Adipocyte (in vitro differentiated cells): Measurements from ENCODE around the gene SYT1.

Source experiments
- DNase-seq: peaks from one replicate; pipeline ENCODE4 v3.0.0-alpha.2; 2015; ENCODE audit warnings: low read depth
- H3K27me3 ChIP-seq: replicated peaks from 2 replicates; pipeline ENCODE4 v1.7.0; 2013; ENCODE audit warnings: mild to moderate bottlenecking, low read length, moderate library complexity; ENCODE audit not compliant: control insufficient read depth, insufficient read depth
- H3K36me3 ChIP-seq: 2 replicates; pipeline ENCODE4 v1.7.0; 2013; ENCODE audit warnings: low read length, mild to moderate bottlenecking, moderate library complexity; ENCODE audit not compliant: control insufficient read depth, insufficient read depth, severe bottlenecking
- H3K4me1 ChIP-seq: 2 replicates; pipeline ENCODE4 v1.7.0; 2013; ENCODE audit warnings: mild to moderate bottlenecking, low read length, moderate library complexity; ENCODE audit not compliant: control insufficient read depth, insufficient read depth
- H3K4me3 ChIP-seq: 2 replicates; pipeline ENCODE4 v1.7.0; 2013; ENCODE audit warnings: mild to moderate bottlenecking, low read length, moderate library complexity
- H3K9ac ChIP-seq: 2 replicates; pipeline ENCODE4 v1.7.0; 2013; ENCODE audit warnings: mild to moderate bottlenecking, low read length, moderate library complexity
- H3K9me3 ChIP-seq: 2 replicates; pipeline ENCODE4 v1.7.0; 2013; ENCODE audit warnings: mild to moderate bottlenecking, low read length, moderate library complexity; ENCODE audit not compliant: control insufficient read depth

The SYT1 gene

DNA sequence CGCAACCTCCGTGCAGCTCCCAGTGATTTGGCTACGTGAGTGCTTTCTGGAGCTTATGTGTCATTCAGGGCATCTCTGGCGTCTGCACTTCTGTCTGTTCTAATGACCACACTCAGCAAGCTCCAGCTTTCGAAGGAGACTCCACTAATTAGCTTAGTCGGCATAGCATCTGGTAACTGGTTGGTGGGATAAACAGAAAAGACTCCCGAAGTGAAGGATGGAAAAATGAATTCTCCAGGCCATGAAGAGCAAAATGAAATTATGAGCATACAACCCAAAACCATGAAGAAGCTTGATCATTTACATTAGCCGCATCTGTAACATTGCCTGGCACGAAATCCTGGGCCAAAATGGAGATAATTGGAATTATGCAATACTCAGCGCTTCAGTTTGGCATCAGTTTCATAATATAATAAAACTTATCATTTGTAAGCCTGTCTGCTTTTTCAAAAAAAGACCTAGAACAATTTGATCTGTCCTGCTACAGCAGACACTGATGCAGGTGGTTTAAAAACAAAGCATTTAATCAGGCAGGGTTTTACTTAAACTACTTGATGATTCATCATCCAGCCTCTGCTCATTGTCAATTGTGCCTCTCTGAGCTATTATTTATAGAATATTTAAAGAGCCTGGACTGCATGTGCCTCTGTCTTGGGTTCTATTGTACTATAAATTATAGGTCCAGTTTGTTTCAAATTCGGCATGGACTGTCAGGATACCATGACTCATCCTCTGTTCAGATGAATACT, 87.4 kb downstream of the SYT1 start:
- Histone ChIP-seq H3K9me3 (peaks cover 41% of the 10 kb centered on the region), H3K27me3 (no peaks in the 10 kb centered on the region)
- DNase-seq: no peak

DNA sequence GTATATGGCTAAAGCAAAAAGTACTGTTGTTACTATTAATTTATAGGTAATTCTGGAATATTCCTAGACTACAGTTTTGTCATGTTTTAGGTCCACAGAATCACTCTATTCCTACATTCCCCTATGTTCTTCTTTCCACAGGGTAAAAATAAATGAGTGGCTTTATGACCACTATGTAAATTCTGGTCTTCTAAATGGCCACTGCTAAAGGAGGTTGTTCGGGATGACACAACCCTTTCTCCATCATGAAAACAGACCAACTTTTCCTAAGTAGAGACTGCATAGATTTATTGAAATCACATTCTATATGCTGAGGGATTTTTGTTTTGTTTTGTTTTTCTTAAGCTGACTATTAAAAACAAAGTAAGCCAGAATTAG, 88.0 kb downstream of the SYT1 start:
- Histone ChIP-seq H3K27me3 (no peaks in the 10 kb centered on the region), H3K4me1 (no peaks in the 10 kb centered on the region), H3K36me3 (no peaks in the 10 kb centered on the region), H3K4me3 (no peak overlapping the region), H3K9me3 (peaks cover 36% of the 10 kb centered on the region), H3K9ac (no peak overlapping the region)
- no peak for DNase-seq

More for the DNA sequence above, 87.4 kb downstream of the SYT1 start:
- no peaks in the 10 kb centered on the region for H3K4me1 ChIP-seq
- H3K9ac ChIP-seq: no peak overlapping the region
- H3K36me3 ChIP-seq: no peaks in the 10 kb centered on the region
- no peak overlapping the region for H3K4me3 ChIP-seq

DNA sequence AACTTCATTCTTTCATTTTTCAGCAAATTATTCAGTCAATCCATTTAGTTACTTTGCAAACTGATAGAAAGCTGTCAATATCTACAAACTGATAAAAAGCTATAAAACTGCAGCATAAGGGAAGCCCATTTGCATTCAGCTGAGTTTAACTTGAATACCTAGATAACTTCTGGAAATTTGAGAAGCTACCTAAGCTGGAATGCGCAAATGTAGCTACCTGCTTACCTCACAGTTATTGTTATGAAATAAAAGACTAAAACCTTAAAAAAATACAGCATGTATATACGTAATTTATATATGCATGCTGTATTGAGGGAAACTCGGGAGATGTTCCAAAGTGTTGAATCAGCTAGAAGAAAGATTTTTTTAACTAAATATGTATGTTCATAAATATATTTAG, 94.4 kb downstream of the SYT1 start:
- DNase-seq: no peak
- H3K9me3 ChIP-seq: no peaks in the 10 kb centered on the region
- H3K4me3 ChIP-seq: no peak overlapping the region
- no peaks in the 10 kb centered on the region for H3K27me3 ChIP-seq
- no peaks in the 10 kb centered on the region for H3K36me3 ChIP-seq
- no peaks in the 10 kb centered on the region for H3K4me1 ChIP-seq
- no peak overlapping the region for H3K9ac ChIP-seq

DNA sequence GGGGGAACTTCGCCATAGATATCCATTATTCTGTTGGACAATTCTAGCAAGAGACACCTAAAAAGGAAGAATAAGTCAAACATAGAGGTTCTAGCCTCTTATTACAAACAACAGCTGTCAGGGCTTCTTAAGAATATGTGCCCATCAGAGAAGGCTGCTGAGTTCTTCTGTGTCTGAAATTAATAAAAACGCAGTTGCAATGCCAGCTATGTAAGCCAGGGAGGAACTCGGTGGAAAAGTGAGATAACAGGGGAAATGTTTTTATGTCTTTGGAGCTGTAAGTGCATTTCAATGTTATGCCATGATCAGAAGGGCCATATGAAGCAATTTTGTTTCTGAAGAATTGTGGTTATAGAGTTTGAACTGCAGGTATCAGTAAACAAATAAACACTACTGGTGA, 95.0 kb downstream of the SYT1 start:
- Histone ChIP-seq H3K27me3 (no peaks in the 10 kb centered on the region), H3K9ac (no peak overlapping the region), H3K4me1 (no peaks in the 10 kb centered on the region), H3K36me3 (no peaks in the 10 kb centered on the region), H3K9me3 (no peaks in the 10 kb centered on the region), H3K4me3 (no peak overlapping the region)
- peak; percentile 49 for DNase-seq

DNA sequence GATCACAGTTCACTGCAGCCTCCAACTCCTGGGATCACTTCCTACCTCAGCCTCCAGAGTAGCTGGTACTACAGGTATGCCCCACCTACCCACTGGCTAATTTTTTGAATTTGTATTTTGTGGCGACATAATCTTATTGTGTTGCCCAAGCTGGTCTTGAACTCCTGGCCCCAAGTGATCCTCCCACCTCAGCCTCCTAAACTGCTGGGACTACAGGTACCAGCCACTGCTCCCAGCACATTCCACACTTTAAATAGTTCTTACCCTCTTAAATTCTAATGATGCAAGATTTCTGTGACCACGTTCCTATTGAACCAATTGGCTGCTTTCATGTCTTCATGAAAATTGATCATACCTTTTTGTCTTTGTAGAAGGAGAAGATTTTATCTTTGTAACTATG, 96.6 kb downstream of the SYT1 start:
- no peak for DNase-seq
- Histone ChIP-seq H3K27me3 (no peaks in the 10 kb centered on the region), H3K9me3 (no peaks in the 10 kb centered on the region), H3K4me3 (no peak overlapping the region), H3K9ac (no peak overlapping the region), H3K4me1 (no peaks in the 10 kb centered on the region), H3K36me3 (no peaks in the 10 kb centered on the region)

DNA sequence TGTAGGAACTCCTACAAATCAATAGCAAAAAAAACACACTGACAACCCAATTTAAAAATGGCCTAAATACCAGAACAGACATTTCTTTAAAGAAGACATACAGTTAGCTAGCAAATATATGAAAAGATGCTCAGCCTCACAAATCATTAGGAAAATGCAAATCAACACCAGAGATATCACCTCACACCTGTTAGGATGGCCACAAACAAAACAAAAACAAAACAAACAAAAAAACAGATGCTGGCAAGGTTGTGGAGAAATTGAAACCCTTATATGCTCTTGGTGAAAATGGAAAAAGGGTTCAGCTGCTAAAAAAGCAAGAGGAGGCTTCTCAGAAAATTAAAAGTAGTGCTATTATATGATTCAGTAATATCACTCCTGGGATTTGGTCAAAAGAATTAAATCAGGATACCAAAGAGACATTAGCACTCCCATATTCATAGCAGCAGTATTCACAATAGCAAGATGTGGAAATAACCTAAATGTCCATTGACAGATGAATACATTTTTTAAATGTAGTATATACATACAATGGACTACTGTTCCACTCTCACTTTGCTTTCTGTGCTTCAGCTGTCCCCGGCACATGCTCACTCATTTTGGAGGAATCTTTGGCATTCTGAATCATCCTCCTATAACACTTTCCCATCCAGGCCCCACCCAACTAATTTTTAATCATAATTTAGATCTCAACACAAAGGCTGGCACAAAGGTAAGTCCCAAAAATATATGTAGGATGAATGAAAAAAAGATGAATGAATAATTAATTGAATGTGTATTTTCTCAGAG, 99.1 kb downstream of the SYT1 start:
- no peak overlapping the region for H3K4me3 ChIP-seq
- no peak overlapping the region for H3K9ac ChIP-seq
- H3K4me1 ChIP-seq: no peaks in the 10 kb centered on the region
- no peaks in the 10 kb centered on the region for H3K36me3 ChIP-seq
- peak; percentile 29 for DNase-seq
- H3K27me3 ChIP-seq: no peaks in the 10 kb centered on the region
- no peaks in the 10 kb centered on the region for H3K9me3 ChIP-seq

DNA sequence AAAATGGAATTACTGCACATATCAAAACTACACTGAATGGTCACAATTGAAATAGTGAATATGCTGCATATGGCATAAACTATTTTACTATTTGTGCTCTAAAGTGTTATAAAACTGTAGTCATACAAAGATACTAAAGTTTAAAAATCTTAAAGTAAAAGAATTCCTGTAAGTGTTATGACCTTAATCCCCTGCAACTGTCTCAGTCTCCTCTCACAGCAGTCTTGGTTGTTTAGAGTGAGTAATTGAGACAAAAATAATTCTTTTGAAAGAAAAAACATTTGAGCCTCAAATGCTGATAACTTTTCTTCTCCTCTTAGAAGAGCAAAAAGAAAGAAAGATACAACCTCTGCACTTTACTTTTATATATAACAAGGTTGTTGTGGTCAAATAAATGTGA, 99.9 kb downstream of the SYT1 start:
- no peak for DNase-seq
- Histone ChIP-seq H3K4me1 (no peaks in the 10 kb centered on the region), H3K27me3 (no peaks in the 10 kb centered on the region), H3K9me3 (no peaks in the 10 kb centered on the region), H3K9ac (no peak overlapping the region), H3K4me3 (no peak overlapping the region), H3K36me3 (no peaks in the 10 kb centered on the region)

DNA sequence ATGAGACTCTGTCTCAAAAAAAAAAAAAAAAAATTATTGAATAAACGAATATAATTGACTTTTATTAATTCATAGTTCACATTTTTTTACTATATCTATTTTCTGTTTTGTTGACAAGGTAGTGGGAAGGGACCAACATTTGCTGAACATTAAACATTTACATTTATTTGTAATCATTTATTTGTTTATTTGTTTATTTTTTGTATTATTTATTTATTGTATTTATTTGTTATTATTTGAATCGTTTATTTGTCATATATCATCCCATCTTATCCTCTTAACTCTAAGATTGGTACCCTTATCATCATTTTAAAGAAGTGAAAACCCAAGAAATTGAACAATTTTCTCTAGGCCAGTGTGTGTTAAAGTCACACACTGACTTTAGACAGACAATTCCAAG, 101.5 kb downstream of the SYT1 start:
- H3K4me3 ChIP-seq: no peak overlapping the region
- no peak overlapping the region for H3K9ac ChIP-seq
- H3K4me1 ChIP-seq: no peaks in the 10 kb centered on the region
- H3K36me3 ChIP-seq: no peaks in the 10 kb centered on the region
- no peaks in the 10 kb centered on the region for H3K27me3 ChIP-seq
- no peaks in the 10 kb centered on the region for H3K9me3 ChIP-seq
- DNase-seq: no peak

DNA sequence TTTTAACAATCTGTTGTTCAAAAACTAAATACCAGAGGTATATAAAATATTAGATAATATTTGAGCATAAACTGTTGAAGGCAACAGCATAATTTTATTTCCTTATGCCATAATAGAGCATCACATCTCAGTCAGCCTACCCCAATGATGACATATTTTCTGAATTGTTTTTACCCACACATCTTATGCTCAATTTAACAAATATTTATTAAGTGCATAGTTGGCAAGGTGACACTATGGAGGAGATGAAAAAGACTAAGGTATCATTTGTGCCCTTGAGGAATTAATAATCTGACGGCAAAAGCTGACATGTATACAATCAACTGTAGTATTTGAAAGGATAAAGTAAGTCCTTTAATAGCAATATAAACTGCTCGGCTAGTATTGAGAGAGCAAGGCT, 102.4 kb downstream of the SYT1 start:
- DNase-seq: no peak
- Histone ChIP-seq H3K9me3 (no peaks in the 10 kb centered on the region), H3K9ac (no peak overlapping the region), H3K36me3 (no peaks in the 10 kb centered on the region), H3K4me1 (no peaks in the 10 kb centered on the region), H3K4me3 (no peak overlapping the region), H3K27me3 (no peaks in the 10 kb centered on the region)

DNA sequence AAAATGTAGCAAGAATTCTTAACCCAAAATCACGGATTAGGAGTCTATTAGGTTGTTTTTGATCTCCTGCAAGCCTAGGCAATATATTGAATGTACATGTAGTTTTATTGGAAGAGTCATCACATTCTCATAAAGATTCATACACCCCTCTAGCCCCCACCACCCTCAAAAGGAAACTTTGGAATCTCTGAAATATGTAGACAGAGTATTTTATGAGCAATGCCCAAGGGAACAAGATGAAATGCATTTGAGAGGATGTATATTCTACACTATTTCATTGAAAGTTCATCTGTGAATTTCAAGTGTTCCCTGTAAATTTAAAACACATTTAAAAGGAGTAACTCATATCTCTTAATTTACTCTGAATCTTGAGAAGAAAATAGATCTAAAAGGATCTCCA, 103.7 kb downstream of the SYT1 start:
- DNase-seq: no peak
- Histone ChIP-seq H3K4me3 (no peak overlapping the region), H3K9me3 (no peaks in the 10 kb centered on the region), H3K4me1 (no peaks in the 10 kb centered on the region), H3K9ac (no peak overlapping the region), H3K36me3 (no peaks in the 10 kb centered on the region), H3K27me3 (no peaks in the 10 kb centered on the region)

DNA sequence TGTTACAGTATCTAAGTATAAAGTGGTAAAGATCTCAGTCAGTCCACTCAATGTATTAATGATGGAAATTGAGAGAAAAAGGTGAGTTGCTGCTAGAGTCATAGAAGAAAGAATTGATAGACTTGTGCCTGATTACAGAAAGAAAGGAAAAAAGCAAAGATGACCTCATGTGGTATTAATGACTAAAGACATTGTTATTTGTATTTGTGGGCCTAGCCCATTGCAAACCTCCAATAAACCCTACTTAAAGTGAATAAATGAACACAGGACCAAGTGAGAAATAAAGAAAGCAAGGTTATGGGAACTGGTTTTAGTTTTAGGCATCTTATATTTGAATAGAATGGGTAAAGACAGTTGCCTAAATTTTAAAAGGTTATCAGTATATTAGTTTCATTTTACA, 105.5 kb downstream of the SYT1 start:
- no peak for DNase-seq
- no peak overlapping the region for H3K4me3 ChIP-seq

More for the DNA sequence above, 105.5 kb downstream of the SYT1 start:
- Histone ChIP-seq H3K9me3 (no peaks in the 10 kb centered on the region), H3K27me3 (no peaks in the 10 kb centered on the region), H3K4me1 (no peaks in the 10 kb centered on the region), H3K9ac (no peak overlapping the region), H3K36me3 (no peaks in the 10 kb centered on the region)
